Activated T-cell treated with anti-CD3 and anti-CD28 coated beads, Interleukin-2, amount 50 U/mL, for 72 hours (primary cell): Measurements from ENCODE around the gene RUVBL2. TPM values are rescaled to one million over a fixed set of nuclear protein-coding genes. Genes with fewer than 3 reads are reported as not detected.

Experiments used
- ATAC-seq, 2 donors: fragments of 150-1000 bp; cut with Tn5 transposase; replicated peaks in 1 of 2; 2 replicates each; pipeline ENCODE4 v1.10.0; 2021; ENCODE audit warnings: moderate library complexity in 2 of 2, mild to moderate bottlenecking in 1 of 2
- DNase-seq, 2 donors: peaks; one replicate each; pipeline ENCODE4 v3.0.0; 2021 to 2022; ENCODE audit warnings: mixed read lengths in 1 of 2
- H3K27ac Mint-ChIP-seq: one replicate; pipeline ENCODE4 v1.8.0; 2022; ENCODE audit warnings: mild to moderate bottlenecking, moderate library complexity, mixed read lengths
- H3K27me3 Mint-ChIP-seq: one replicate; pipeline ENCODE4 v1.8.0; 2022; ENCODE audit warnings: low read depth, mixed read lengths
- H3K36me3 Mint-ChIP-seq, 2 donors: one replicate each; pipeline ENCODE4 v1.8.0; 2022; ENCODE audit warnings: mixed read lengths in 2 of 2, mild to moderate bottlenecking in 1 of 2; ENCODE audit not compliant: insufficient read depth in 2 of 2
- H3K4me1 Mint-ChIP-seq: one replicate; pipeline ENCODE4 v1.8.0; 2022; ENCODE audit warnings: low read depth, mixed read lengths
- H3K4me3 Mint-ChIP-seq, 2 donors: one replicate each; pipeline ENCODE4 v1.8.0; 2022; ENCODE audit warnings: mild to moderate bottlenecking in 2 of 2, mixed read lengths in 2 of 2, moderate library complexity in 2 of 2
- H3K9me3 Mint-ChIP-seq, 2 donors: one replicate each; pipeline ENCODE4 v1.8.0; 2022; ENCODE audit warnings: mixed read lengths in 2 of 2
- total RNA-seq, 2 donors: library from RNA; stranded (reverse); gene quantifications; one replicate each; pipeline ENCODE4 v1.2.3, GENCODE V29; 2022

The RUVBL2 gene
- total RNA-seq, 2 donors from 2014 or later: 83.4 to 92.5 TPM

DNA sequence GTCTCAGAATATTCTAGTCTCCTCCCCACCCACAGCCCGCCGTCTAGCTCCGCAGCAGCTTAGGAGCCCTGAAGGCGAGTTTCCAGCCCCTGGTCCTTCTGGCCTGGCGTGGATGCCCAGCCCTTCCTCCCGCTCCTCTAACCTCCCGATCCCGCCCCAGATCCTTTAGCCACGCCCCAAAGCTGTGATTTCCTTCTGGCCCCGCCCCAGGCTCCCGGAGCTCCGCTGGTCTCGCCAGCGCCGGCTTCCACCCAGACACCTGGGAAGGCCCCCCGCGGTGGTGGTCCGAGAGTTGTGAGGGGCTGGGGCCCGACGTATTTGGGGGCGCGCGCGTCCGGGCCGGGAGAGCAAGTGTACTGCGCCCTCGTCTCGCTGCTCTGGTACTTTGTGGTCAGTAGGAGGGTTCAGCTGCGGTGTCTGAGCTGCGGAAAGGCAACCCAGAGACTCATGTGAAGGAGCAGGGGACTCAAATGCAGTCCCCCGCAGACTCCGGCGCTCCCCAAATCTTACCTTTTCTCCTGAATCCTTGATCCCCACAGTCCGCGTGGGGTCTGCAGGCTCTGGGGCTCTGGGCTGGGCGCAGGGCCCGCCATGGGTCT lies 64.0 kb downstream of the RUVBL2 start, which contains the start of gene CGB7:
Gene CGB7, minus strand, starts transcription at position 114 of the 599 bp plus-strand sequence. CDS start 2,374 bp downstream, outside the sequence.
- Mint-ChIP-seq H3K36me3 (no peaks in the 10 kb centered on the region), H3K27ac (no peak within 1 kb of the TSS), H3K27me3 (peaks cover 54% of the 10 kb centered on the region), H3K4me3 (peak within 1 kb of the TSS; percentile 85 to 91), H3K4me1 (peaks cover 25% of the 10 kb centered on the region), H3K9me3 (no peaks in the 10 kb centered on the region)
- DNase-seq: peak; percentile 39 to 40
- ATAC-seq: peak; percentile 41 to 45

GRCh38 chr19:49058562-49058961 lies 64.9 kb downstream of the RUVBL2 start:
- peaks cover 25% of the 10 kb centered on the region for H3K4me1 Mint-ChIP-seq
- peak in 1 of 2 donors; percentile 43 for ATAC-seq
- no peaks in the 10 kb centered on the region for H3K36me3 Mint-ChIP-seq
- H3K4me3 Mint-ChIP-seq: peak overlapping the region in 1 of 2 donors; percentile 91
- DNase-seq: peak; percentile 39 to 57
- peaks cover 63% of the 10 kb centered on the region for H3K27me3 Mint-ChIP-seq
- H3K27ac Mint-ChIP-seq: no peak overlapping the region
- no peaks in the 10 kb centered on the region for H3K9me3 Mint-ChIP-seq

GRCh38 chr19:49059053-49059452 lies 65.4 kb downstream of the RUVBL2 start:
- H3K36me3 Mint-ChIP-seq: no peaks in the 10 kb centered on the region
- H3K4me1 Mint-ChIP-seq: peaks cover 25% of the 10 kb centered on the region
- H3K27me3 Mint-ChIP-seq: peaks cover 66% of the 10 kb centered on the region
- DNase-seq (no peak), ATAC-seq (no peak)
- no peaks in the 10 kb centered on the region for H3K9me3 Mint-ChIP-seq
- no peak overlapping the region for H3K4me3 Mint-ChIP-seq
- H3K27ac Mint-ChIP-seq: no peak overlapping the region

DNA sequence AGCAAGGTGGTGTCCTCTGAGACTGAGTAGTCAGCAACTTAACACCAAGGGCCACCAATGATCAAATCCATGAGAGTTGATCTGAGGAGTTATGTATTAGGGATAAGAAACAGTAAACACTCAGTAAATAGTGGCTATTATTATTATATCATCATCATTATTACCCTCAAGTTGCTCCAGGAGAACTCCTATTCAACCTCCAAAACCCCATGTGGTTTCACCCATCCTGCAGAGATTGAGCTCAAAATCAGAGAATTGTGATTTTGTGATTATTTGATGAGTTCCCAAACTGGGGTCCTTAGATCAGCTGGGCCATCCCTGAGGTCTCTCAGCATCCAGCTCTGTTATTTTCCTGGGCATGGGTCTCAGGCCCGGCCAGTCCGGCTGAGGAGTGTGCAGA lies 67.3 kb downstream of the RUVBL2 start:
- DNase-seq (no peak), ATAC-seq (no peak)
- peaks cover 75% of the 10 kb centered on the region for H3K27me3 Mint-ChIP-seq
- no peaks in the 10 kb centered on the region for H3K36me3 Mint-ChIP-seq
- no peak overlapping the region for H3K27ac Mint-ChIP-seq
- H3K9me3 Mint-ChIP-seq: no peaks in the 10 kb centered on the region
- no peak overlapping the region for H3K4me3 Mint-ChIP-seq
- peaks cover 21% of the 10 kb centered on the region for H3K4me1 Mint-ChIP-seq

- DNase-seq (peak in 1 of 2 donors; percentile 25), ATAC-seq (peak in 1 of 2 donors; percentile 23)
- no peaks in the 10 kb centered on the region for H3K9me3 Mint-ChIP-seq
- H3K4me3 Mint-ChIP-seq: no peak overlapping the region
- peaks cover 78% of the 10 kb centered on the region for H3K27me3 Mint-ChIP-seq
- H3K27ac Mint-ChIP-seq: no peak overlapping the region
- no peaks in the 10 kb centered on the region for H3K36me3 Mint-ChIP-seq
- H3K4me1 Mint-ChIP-seq: peaks cover 17% of the 10 kb centered on the region
Measured at GRCh38 chr19:49061445-49061844, 67.8 kb downstream of the RUVBL2 start.

GRCh38 chr19:49064029-49064629 lies 70.4 kb downstream of the RUVBL2 start:
- ATAC-seq: no peak
- Mint-ChIP-seq H3K27me3 (peaks cover 78% of the 10 kb centered on the region), H3K4me1 (no peaks in the 10 kb centered on the region), H3K36me3 (no peaks in the 10 kb centered on the region), H3K4me3 (peak overlapping the region in 1 of 2 donors; percentile 5), H3K27ac (no peak overlapping the region), H3K9me3 (no peaks in the 10 kb centered on the region)
- DNase-seq: no peak

DNA sequence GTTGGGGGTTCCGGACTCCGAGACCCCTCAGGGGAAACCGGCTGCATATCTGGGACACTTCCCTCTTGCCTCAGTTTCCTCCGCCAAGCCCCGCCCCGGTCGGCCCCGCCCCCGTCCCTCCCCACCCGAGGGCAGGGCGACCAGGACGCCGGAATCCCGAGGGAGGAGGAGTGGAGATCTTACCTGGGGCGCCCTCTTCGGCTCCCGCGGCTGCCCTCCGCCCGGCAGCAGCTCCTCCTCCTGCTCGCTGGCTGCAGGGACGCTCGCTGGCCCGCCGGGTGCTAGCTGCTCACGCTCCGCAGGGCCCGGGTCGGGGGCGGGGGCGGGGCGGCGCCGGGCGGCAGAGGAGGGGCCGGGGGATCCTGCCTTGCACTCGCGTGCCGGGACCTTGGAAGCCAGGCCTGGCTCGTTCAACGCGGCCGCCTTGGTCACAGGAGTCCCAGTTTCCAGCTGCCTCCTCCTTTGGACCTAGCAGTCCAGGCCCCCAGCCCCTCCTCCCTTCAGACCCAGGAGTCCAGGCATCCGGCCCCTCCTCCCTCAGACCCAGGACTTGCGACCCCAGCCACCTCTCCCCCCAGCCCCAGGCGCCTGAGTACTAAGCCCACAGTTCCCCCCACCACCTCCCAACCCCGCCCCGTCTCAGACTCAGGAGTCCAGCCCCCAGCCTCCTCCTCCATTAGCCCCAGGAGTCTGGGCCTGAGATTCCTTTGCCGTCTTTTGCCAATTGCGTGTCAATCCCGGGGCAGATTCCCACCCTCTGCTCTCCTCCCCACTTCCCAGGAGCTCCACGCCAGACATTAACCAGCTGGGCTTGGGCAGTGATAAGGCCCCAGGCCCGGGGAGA lies 71.3 kb downstream of the RUVBL2 start, which contains the start of gene NTF4:
Gene NTF4, minus strand, starts transcription at position 51 of the 844 bp plus-strand sequence. CDS start 2,821 bp downstream, outside the sequence.
- no peak for DNase-seq
- no peak within 1 kb of the TSS for H3K27ac Mint-ChIP-seq
- ATAC-seq: peak in 1 of 2 donors; percentile 17
- H3K4me1 Mint-ChIP-seq: no peaks in the 10 kb centered on the region
- H3K36me3 Mint-ChIP-seq: peaks cover 0 to 1% of the 10 kb centered on the region in 2 donors
- peaks cover 79% of the 10 kb centered on the region for H3K27me3 Mint-ChIP-seq
- H3K9me3 Mint-ChIP-seq: peaks cover 0 to 4% of the 10 kb centered on the region in 2 donors
- peak within 1 kb of the TSS in 1 of 2 donors; percentile 29 for H3K4me3 Mint-ChIP-seq

Other genes starting within 250 kb of the RUVBL2 start
- under 1 TPM; 0.14 to 0.32 TPM for gene IZUMO1, start 247.0 kb upstream of the RUVBL2 start, total RNA-seq
- under 1 TPM; 0.29 to 0.32 TPM for gene FUT1, start 241.2 kb upstream of the RUVBL2 start, total RNA-seq
- gene FGF21, start 238.4 kb upstream of the RUVBL2 start, total RNA-seq: not detected
- 10 to 100 TPM; 42.1 to 49.5 TPM for gene BCAT2, start 182.9 kb upstream of the RUVBL2 start, total RNA-seq
- gene HSD17B14, start 157.4 kb upstream of the RUVBL2 start, total RNA-seq: 1 to 10 TPM; 2.0 to 3.2 TPM
- gene PLEKHA4, start 125.3 kb upstream of the RUVBL2 start, total RNA-seq: 10 to 100 TPM; 16.2 to 24.5 TPM
- 100 to 1,000 TPM; 130 to 153 TPM for gene PPP1R15A, start 121.5 kb upstream of the RUVBL2 start, total RNA-seq
- 1 to 10 TPM in 1 of 2 donors, under 1 TPM in 1; 0.79 to 3.3 TPM for gene TULP2, start 95.1 kb upstream of the RUVBL2 start, total RNA-seq
- 100 to 1,000 TPM; 168 to 183 TPM for gene NUCB1, start 93.6 kb upstream of the RUVBL2 start, total RNA-seq
- 1 to 10 TPM; 3.2 to 3.6 TPM for gene DHDH, start 60.2 kb upstream of the RUVBL2 start, total RNA-seq
- 100 to 1,000 TPM; 318 to 448 TPM for gene BAX, start 39.0 kb upstream of the RUVBL2 start, total RNA-seq
- 100 to 1,000 TPM; 681 to 811 TPM for gene FTL, start 28.6 kb upstream of the RUVBL2 start, total RNA-seq
- 10 to 100 TPM; 25.9 to 29.4 TPM for gene GYS1, start 578 bp upstream of the RUVBL2 start, total RNA-seq
- gene LHB, start 23.2 kb downstream of the RUVBL2 start, total RNA-seq: not detected
- not detected for gene CGB3, start 30.4 kb downstream of the RUVBL2 start, total RNA-seq
- 1 to 10 TPM in 1 of 2 donors, not detected in 1; 1.4 TPM for gene CGB2, start 38.0 kb downstream of the RUVBL2 start, total RNA-seq
- not detected for gene CGB1, start 43.0 kb downstream of the RUVBL2 start, total RNA-seq
- not detected for gene CGB5, start 50.0 kb downstream of the RUVBL2 start, total RNA-seq
- not detected for gene CGB8, start 55.2 kb downstream of the RUVBL2 start, total RNA-seq
- gene CGB7, start 63.9 kb downstream of the RUVBL2 start, total RNA-seq: not detected
- gene NTF4, start 70.9 kb downstream of the RUVBL2 start, total RNA-seq: not detected
- not detected for gene KCNA7, start 78.8 kb downstream of the RUVBL2 start, total RNA-seq
- gene SNRNP70, start 91.6 kb downstream of the RUVBL2 start, total RNA-seq: 100 to 1,000 TPM; 165 to 175 TPM
- 1 to 10 TPM; 5.1 to 7.7 TPM for gene LIN7B, start 120.5 kb downstream of the RUVBL2 start, total RNA-seq
- 1 to 10 TPM; 2.2 to 2.9 TPM for gene C19orf73, start 125.3 kb downstream of the RUVBL2 start, total RNA-seq
- gene PPFIA3, start 125.7 kb downstream of the RUVBL2 start, total RNA-seq: 1 to 10 TPM; 6.2 to 9.0 TPM
- not detected for gene HRC, start 161.5 kb downstream of the RUVBL2 start, total RNA-seq
- 1 to 10 TPM in 1 of 2 donors, under 1 TPM in 1; 0.96 to 1.5 TPM for gene TRPM4, start 163.9 kb downstream of the RUVBL2 start, total RNA-seq